GM15510 (cell line): ENCODE results near the gene ZBTB5.

Source experiments
- POLR2A ChIP-seq: IDR thresholded peaks from 3 replicates; pipeline ENCODE4 v1.6.1; 2011; ENCODE audit warnings: borderline replicate concordance; ENCODE audit not compliant: insufficient read length; ENCODE audit errors: extremely low read depth

Gene ZBTB5

GRCh38 chr9:37465249-37466036, at the start of gene ZBTB5:
Gene ZBTB5 (minus strand): TSS chr9:37465450. CDS start chr9:37442551, 22,899 bp downstream.
- peak; percentile 66 for TF ChIP-seq POLR2A

GRCh38 chr9:37514999-37515398, 49.7 kb upstream of the ZBTB5 start:
- no peak for TF ChIP-seq POLR2A

GRCh38 chr9:37512437-37512836, 47.2 kb upstream of the ZBTB5 start:
- TF ChIP-seq POLR2A = no peak

GRCh38 chr9:37511016-37512010, 46.1 kb upstream of the ZBTB5 start:
- TF ChIP-seq POLR2A = no peak

- TF ChIP-seq POLR2A = no peak
These were observed 44.3 kb upstream of the ZBTB5 start for GRCh38 chr9:37509536-37509935.

GRCh38 chr9:37508834-37509206, 43.6 kb upstream of the ZBTB5 start:
- no peak for TF ChIP-seq POLR2A

- TF ChIP-seq POLR2A = no peak
These were observed 43.0 kb upstream of the ZBTB5 start for GRCh38 chr9:37508135-37508833.

- TF ChIP-seq POLR2A = no peak
These were observed 42.4 kb upstream of the ZBTB5 start for GRCh38 chr9:37507566-37508134.

- no peak for TF ChIP-seq POLR2A
These were observed 39.4 kb upstream of the ZBTB5 start for GRCh38 chr9:37504605-37505004.

GRCh38 chr9:37503736-37504135, 38.5 kb upstream of the ZBTB5 start:
- no peak for TF ChIP-seq POLR2A

- TF ChIP-seq POLR2A = no peak
These were observed 36.8 kb upstream of the ZBTB5 start for GRCh38 chr9:37501957-37502596.

GRCh38 chr9:37499297-37499696, 34.0 kb upstream of the ZBTB5 start:
- no peak for TF ChIP-seq POLR2A

- TF ChIP-seq POLR2A = no peak
These were observed 33.2 kb upstream of the ZBTB5 start for GRCh38 chr9:37498457-37498856.

- no peak for TF ChIP-seq POLR2A
These were observed 32.1 kb upstream of the ZBTB5 start for GRCh38 chr9:37497320-37497719.
